ENCODE results near the gene IQCK. TPM values are rescaled to one million over a fixed set of nuclear protein-coding genes. Genes with fewer than 3 reads are reported as not detected.

Gene IQCK
- total RNA-seq, 1 experiment from 2014 or later, result 15.5 TPM

DNA sequence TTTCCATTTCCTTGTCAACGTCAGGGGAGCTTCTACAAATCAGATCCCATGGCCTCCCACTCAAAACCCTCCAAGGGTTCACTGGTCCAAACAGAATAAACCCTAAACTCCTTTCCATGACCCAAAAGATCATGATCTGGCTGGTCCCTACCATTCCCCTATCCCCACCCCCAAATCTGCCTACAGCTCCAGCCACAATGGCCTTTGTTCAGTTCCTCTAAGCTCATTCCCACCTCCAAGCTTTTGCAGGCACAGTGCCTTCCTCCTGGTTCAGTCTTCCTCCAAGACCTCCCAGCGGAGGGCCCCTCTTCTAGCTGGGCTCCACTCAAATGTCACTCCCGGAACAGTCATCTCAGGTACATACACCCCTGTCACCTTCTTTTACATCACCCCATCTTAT is 164.6 kb downstream of the IQCK start:
- Histone ChIP-seq H3K27ac (ENCODE audit: low read length) (no peak overlapping the region), H3K4me1 (ENCODE audit: control insufficient read depth, insufficient read depth, low read length) (peaks cover 27% of the 10 kb centered on the region), H3K36me3 (ENCODE audit: control insufficient read depth, insufficient read depth, low read length) (no peaks in the 10 kb centered on the region), H3K4me3 (ENCODE audit: low read depth in 2 of 2, low read length in 2 of 2) (no peak overlapping the region), H3K9me3 (ENCODE audit: control insufficient read depth, insufficient read depth, low read depth, low read length) (no peaks in the 10 kb centered on the region), H3K27me3 (ENCODE audit: control insufficient read depth, insufficient read depth, low read length) (no peaks in the 10 kb centered on the region)
- intact Hi-C loops (cut with micrococcal nuclease; ENCODE audit: unreplicated experiment), result no loop called here
- BruUV-seq (replicated peaks), result no TSS peak
- POLR2A ChIA-PET, result no interaction called here
- in situ Hi-C loops (cut with HindIII; ENCODE audit: low pct_unique_long_range_greater_than_20kb, low sequenced_read_pairs), result loop anchor here (25.0 kb wide), 1 partner anchor 245 kb away; no protein-coding TSS in a partner anchor
- no peak for ATAC-seq
- TF ChIP-seq POLR2AphosphoS5 (IDR thresholded peaks at IDR 0.05; ENCODE audit: low read depth, low read length) (no peak), SIN3A (IDR thresholded peaks at IDR 0.05; ENCODE audit: borderline replicate concordance, insufficient read depth, low read depth, low read length) (no peak), TCF7L2 (IDR thresholded peaks at IDR 0.05; ENCODE audit: low read depth, low read length) (no peak)
- TF ChIP-seq, protein P1, sequence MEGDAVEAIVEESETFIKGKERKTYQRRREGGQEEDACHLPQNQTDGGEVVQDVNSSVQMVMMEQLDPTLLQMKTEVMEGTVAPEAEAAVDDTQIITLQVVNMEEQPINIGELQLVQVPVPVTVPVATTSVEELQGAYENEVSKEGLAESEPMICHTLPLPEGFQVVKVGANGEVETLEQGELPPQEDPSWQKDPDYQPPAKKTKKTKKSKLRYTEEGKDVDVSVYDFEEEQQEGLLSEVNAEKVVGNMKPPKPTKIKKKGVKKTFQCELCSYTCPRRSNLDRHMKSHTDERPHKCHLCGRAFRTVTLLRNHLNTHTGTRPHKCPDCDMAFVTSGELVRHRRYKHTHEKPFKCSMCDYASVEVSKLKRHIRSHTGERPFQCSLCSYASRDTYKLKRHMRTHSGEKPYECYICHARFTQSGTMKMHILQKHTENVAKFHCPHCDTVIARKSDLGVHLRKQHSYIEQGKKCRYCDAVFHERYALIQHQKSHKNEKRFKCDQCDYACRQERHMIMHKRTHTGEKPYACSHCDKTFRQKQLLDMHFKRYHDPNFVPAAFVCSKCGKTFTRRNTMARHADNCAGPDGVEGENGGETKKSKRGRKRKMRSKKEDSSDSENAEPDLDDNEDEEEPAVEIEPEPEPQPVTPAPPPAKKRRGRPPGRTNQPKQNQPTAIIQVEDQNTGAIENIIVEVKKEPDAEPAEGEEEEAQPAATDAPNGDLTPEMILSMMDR (IDR thresholded peaks at IDR 0.05), result no peak
- TF ChIP-seq, protein P2, sequence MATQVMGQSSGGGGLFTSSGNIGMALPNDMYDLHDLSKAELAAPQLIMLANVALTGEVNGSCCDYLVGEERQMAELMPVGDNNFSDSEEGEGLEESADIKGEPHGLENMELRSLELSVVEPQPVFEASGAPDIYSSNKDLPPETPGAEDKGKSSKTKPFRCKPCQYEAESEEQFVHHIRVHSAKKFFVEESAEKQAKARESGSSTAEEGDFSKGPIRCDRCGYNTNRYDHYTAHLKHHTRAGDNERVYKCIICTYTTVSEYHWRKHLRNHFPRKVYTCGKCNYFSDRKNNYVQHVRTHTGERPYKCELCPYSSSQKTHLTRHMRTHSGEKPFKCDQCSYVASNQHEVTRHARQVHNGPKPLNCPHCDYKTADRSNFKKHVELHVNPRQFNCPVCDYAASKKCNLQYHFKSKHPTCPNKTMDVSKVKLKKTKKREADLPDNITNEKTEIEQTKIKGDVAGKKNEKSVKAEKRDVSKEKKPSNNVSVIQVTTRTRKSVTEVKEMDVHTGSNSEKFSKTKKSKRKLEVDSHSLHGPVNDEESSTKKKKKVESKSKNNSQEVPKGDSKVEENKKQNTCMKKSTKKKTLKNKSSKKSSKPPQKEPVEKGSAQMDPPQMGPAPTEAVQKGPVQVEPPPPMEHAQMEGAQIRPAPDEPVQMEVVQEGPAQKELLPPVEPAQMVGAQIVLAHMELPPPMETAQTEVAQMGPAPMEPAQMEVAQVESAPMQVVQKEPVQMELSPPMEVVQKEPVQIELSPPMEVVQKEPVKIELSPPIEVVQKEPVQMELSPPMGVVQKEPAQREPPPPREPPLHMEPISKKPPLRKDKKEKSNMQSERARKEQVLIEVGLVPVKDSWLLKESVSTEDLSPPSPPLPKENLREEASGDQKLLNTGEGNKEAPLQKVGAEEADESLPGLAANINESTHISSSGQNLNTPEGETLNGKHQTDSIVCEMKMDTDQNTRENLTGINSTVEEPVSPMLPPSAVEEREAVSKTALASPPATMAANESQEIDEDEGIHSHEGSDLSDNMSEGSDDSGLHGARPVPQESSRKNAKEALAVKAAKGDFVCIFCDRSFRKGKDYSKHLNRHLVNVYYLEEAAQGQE (IDR thresholded peaks at IDR 0.05; ENCODE audit: insufficient read depth in 1 of 2, low read depth in 2 of 2, low read length in 1 of 2), result no peak
- CTCF ChIA-PET, result interaction anchor here (1.4 kb wide), 1 partner anchor 281 kb away, joined by 6 read pairs; no protein-coding TSS in a partner anchor
- DNase-seq (ENCODE audit: low read depth, low spot score), result no peak

DNA sequence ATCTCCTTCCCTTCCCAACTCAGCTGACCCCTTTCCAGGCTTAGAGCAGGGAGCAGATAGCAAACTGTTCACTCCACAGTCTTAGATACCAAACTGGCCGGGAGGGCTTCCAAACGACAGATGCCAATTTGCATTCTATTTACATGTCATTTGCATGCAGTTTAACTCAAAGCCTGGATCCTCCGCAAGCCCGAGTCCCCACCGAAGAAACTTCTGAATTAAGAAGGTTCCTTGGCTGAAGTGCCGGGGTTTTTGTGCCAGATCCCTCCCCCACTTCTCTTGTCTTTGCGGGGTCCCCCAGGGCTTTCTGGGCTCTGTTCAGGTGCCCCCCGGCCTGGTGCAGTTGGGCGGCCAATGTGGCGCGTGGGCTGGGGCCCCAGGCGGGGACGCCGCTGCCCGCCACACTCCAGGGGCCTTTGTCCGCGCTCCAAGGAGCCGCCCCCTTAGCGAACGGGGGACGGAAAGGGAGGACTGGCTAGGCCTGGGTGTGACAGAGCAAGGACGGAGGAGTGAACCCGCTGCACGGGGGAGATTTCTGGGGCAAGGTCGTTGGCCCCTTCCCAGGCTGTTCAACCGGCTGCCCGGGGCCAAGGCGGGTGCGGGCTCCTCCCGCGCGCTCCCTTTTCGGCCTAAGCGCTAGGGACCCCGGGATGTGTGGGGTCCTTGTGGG is 165.4 kb downstream of the IQCK start:
- CTCF ChIA-PET, result interaction anchor here (1.4 kb wide), 1 partner anchor 282 kb away, joined by 6 read pairs; no protein-coding TSS in a partner anchor
- Histone ChIP-seq H3K27ac (ENCODE audit: low read length) (no peak overlapping the region), H3K27me3 (ENCODE audit: control insufficient read depth, insufficient read depth, low read length) (no peaks in the 10 kb centered on the region), H3K36me3 (ENCODE audit: control insufficient read depth, insufficient read depth, low read length) (no peaks in the 10 kb centered on the region), H3K4me1 (ENCODE audit: control insufficient read depth, insufficient read depth, low read length) (peaks cover 27% of the 10 kb centered on the region), H3K4me3 (ENCODE audit: low read depth in 2 of 2, low read length in 2 of 2) (peak overlapping the region in 1 of 2 experiments; percentile 24; a peak in 3 of 4 replicates), H3K9me3 (ENCODE audit: control insufficient read depth, insufficient read depth, low read depth, low read length) (no peaks in the 10 kb centered on the region)
- DNase-seq (ENCODE audit: low read depth, low spot score), result no peak
- in situ Hi-C loops (cut with HindIII; ENCODE audit: low pct_unique_long_range_greater_than_20kb, low sequenced_read_pairs), result loop anchor here (25.0 kb wide), 1 partner anchor 246 kb away; no protein-coding TSS in a partner anchor
- TF ChIP-seq, protein P2 (IDR thresholded peaks at IDR 0.05; ENCODE audit: insufficient read depth in 1 of 2, low read depth in 2 of 2, low read length in 1 of 2), result no peak
- TF ChIP-seq POLR2AphosphoS5 (IDR thresholded peaks at IDR 0.05; ENCODE audit: low read depth, low read length) (no peak), SIN3A (IDR thresholded peaks at IDR 0.05; ENCODE audit: borderline replicate concordance, insufficient read depth, low read depth, low read length) (no peak), TCF7L2 (IDR thresholded peaks at IDR 0.05; ENCODE audit: low read depth, low read length) (no peak)
- TF ChIP-seq, protein P1 (IDR thresholded peaks at IDR 0.05), result no peak
- intact Hi-C loops (cut with micrococcal nuclease; ENCODE audit: unreplicated experiment), result no loop called here
- no peak for ATAC-seq
- no TSS peak for BruUV-seq (replicated peaks)
- POLR2A ChIA-PET, result interaction anchor here (0.6 kb wide), 1 partner anchor 216 kb away, joined by 3 read pairs; no protein-coding TSS in a partner anchor

Measured in Panc1 (cell line).